ENCODE data around the gene PRR29. TPM values are rescaled to one million over a fixed set of nuclear protein-coding genes. Genes with fewer than 3 reads are reported as not detected.

Gene PRR29
- total and polyA plus RNA-seq, 7 donors: 0.22 to 0.60 TPM; not detected in 5

DNA sequence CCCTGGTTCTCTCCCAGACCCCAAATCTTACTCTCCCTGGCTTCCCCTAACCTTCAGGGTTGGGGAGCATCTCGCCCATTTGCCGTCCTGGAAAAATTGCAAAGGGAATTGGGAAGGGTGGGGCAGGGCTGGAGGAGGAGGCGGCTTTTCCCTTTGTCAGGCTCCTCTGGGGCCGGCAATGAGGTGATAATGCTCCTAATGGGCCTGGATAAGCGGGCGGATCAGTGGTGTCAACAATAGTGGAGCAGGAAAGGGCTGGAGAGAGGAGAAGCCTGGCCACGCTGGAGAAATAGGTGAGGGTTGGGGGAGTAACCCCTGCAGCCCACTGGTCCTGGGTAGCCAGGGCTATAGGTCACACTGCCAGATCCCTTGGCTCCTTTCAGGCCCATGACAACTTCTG lies 37.7 kb upstream of the PRR29 start:
- WGBS, 2 donors: 24 to 78% methylated on average over 7 of the region's 7 CpGs
- TF ChIP-seq POLR2AphosphoS5 (IDR thresholded peaks at IDR 0.05): no peak
- Histone ChIP-seq H3K9me3 (no peaks in the 10 kb centered on the region), H3K27ac (no peak overlapping the region), H3K36me3 (no peaks in the 10 kb centered on the region), H3K27me3 (peaks cover 0 to 7% (median 0%) of the 10 kb centered on the region in 3 donors), H3K4me3 (no peak overlapping the region), H3K4me1 (peaks cover 0 to 10% (median 2%) of the 10 kb centered on the region in 4 donors)
- intact Hi-C loops (cut with DNase I): no loop called here
- no peak for DNase-seq

DNA sequence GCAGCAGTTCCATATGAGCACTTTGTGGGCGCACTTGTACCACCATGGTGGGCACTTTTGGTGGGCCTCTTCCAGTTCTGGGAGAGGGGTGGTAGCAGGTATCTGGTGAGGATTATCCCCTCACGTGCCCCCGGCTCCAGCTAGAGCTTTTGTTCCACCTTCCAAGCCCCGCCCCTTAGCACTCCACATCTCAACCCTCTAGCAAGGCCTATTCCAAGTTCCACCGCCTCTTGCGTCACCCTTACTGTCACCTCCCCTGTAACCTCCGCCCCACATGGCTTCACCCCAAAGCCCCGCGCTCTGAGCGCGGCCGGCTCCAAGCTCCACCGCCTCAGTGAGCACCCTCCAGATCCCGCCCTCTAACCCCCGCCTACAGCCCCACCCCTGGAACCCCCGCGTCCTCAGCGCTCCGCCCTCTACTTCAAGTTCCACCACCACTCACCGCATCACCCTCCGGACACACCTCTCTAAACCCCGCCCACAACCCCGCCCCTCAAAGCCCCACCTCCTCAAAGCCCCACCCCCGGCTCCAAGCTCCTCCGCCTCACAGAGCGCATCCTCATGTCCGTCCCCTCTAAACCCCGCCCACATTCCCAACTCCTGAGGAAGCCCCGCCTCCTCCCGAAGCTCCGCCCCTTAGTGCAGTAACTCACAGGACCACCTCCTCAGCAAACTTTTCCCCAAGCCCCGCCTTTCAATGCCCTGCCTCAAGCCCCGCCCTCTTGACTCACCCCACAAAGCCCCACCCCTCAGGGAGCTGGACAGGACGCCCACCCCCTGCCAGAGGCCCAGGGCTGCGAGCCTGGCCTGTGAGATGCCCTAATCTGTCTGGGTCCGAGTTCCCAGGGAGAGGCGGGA lies 36.6 kb upstream of the PRR29 start:
- 14 to 30% methylated on average over 37 of the region's 37 CpGs for WGBS, 2 donors
- peak overlapping the region in 2 of 4 donors; percentile 16 to 21 for H3K4me3 ChIP-seq
- no peaks in the 10 kb centered on the region for H3K9me3 ChIP-seq
- H3K27ac ChIP-seq: peak overlapping the region in 1 of 4 donors; percentile 42
- intact Hi-C loops (cut with DNase I): no loop called here
- peaks cover 0 to 7% (median 0%) of the 10 kb centered on the region in 3 donors for H3K27me3 ChIP-seq
- peak; percentile 86 for DNase-seq
- peaks cover 0 to 10% (median 2%) of the 10 kb centered on the region in 4 donors for H3K4me1 ChIP-seq
- TF ChIP-seq POLR2A (IDR thresholded peaks at IDR 0.05) (no peak), EP300 (IDR thresholded peaks at IDR 0.05) (no peak), POLR2AphosphoS5 (IDR thresholded peaks at IDR 0.05) (no peak)
- TF ChIP-seq, protein P1, sequence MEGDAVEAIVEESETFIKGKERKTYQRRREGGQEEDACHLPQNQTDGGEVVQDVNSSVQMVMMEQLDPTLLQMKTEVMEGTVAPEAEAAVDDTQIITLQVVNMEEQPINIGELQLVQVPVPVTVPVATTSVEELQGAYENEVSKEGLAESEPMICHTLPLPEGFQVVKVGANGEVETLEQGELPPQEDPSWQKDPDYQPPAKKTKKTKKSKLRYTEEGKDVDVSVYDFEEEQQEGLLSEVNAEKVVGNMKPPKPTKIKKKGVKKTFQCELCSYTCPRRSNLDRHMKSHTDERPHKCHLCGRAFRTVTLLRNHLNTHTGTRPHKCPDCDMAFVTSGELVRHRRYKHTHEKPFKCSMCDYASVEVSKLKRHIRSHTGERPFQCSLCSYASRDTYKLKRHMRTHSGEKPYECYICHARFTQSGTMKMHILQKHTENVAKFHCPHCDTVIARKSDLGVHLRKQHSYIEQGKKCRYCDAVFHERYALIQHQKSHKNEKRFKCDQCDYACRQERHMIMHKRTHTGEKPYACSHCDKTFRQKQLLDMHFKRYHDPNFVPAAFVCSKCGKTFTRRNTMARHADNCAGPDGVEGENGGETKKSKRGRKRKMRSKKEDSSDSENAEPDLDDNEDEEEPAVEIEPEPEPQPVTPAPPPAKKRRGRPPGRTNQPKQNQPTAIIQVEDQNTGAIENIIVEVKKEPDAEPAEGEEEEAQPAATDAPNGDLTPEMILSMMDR (IDR thresholded peaks at IDR 0.05): no peak
- no peaks in the 10 kb centered on the region for H3K36me3 ChIP-seq

DNA sequence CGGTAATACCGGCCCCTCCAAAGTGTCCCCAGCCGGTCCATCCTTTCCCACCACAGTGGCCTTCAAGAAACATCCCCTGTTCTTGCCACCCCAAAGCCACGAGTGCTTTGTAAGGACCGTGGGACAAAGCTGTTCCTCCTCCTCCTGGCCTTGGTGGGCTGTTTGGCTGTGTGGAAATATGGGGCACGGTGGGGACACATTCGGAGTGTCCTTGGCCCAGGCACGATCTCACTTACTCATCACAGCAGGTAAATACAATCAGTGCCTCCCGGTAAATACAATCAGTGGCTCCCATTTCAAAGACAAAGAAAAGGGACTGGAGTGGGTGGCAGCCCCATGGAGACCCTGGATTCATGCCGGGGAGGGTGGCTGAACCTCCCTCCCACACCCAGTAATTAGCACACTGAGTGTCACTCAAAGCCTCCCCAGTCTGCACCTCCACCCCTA lies 35.8 kb upstream of the PRR29 start:
- Histone ChIP-seq H3K4me1 (peaks cover 0 to 10% (median 2%) of the 10 kb centered on the region in 4 donors), H3K36me3 (no peaks in the 10 kb centered on the region), H3K9me3 (no peaks in the 10 kb centered on the region), H3K27me3 (peaks cover 0 to 7% (median 0%) of the 10 kb centered on the region in 3 donors), H3K4me3 (no peak overlapping the region), H3K27ac (peak overlapping the region in 1 of 4 donors; percentile 42)
- intact Hi-C loops (cut with DNase I): no loop called here
- TF ChIP-seq EP300 (IDR thresholded peaks at IDR 0.05): no peak
- TF ChIP-seq, protein P1 (IDR thresholded peaks at IDR 0.05): no peak
- TF ChIP-seq POLR2AphosphoS5 (IDR thresholded peaks at IDR 0.05): no peak
- no peak for DNase-seq
- 52 to 71% methylated on average over 10 of the region's 10 CpGs for WGBS, 2 donors

DNA sequence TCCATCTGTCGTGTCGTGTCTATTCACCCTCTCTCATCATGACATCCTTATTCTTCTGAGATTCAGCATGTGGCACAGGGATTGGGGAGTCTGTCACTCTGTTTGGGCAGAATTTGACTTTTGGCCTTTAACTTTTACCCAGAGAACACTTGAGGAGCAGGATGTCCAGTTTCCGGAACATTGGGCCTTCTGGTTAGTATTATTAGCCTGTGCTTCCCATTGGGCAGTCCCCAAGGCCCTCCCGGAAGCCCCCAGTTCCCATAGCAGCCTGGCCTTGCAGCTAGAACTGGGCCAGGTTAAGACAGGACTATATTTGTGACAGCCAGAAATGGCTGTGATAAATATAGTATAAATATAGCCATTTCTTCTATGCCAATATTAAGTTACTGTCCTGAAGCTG lies 35.0 kb upstream of the PRR29 start:
- intact Hi-C loops (cut with DNase I): no loop called here
- TF ChIP-seq, protein P1 (IDR thresholded peaks at IDR 0.05): no peak
- peak in 1 of 4 donors; percentile 27 for TF ChIP-seq POLR2AphosphoS5 (IDR thresholded peaks at IDR 0.05)
- 89 to 92% methylated on average over 4 of the region's 4 CpGs for WGBS, 2 donors
- Histone ChIP-seq H3K4me3 (no peak overlapping the region), H3K36me3 (no peaks in the 10 kb centered on the region), H3K4me1 (peaks cover 0 to 10% (median 2%) of the 10 kb centered on the region in 4 donors), H3K27ac (peak overlapping the region in 2 of 4 donors; percentile 14 to 53), H3K9me3 (no peaks in the 10 kb centered on the region), H3K27me3 (peaks cover 0 to 7% (median 0%) of the 10 kb centered on the region in 3 donors)
- DNase-seq: no peak

DNA sequence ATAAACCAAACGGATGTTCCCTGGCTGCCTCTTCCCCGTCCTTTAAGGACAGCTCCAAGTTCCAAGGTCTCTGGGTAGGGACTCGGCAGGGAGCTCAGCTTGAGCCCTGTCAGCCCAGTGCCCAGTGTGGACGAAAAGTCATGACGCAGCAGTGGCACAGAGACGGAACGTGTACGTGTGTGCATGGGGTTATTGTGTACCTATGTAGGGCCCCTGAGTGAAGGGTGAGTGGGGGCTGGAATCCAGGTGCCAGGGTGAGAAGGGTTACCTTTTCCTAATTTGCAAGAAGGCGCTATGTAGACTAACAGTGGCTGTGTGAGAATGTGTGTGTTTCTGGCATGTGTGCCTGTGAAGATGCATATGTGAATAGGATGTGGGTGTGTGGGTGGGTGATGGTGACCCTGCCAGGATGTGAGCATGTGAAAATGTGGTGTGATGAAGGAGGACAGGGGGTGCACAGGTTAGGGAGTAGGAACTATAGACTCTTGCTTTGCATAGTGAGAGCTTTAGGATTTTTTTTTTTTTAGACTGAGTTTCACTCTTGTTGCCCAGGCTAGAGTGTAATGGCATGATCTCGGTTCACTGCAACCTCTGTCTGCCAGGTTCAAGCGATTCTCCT lies 31.4 kb upstream of the PRR29 start:
- Histone ChIP-seq H3K9me3 (no peaks in the 10 kb centered on the region), H3K36me3 (no peaks in the 10 kb centered on the region), H3K27me3 (no peaks in the 10 kb centered on the region), H3K4me3 (no peak overlapping the region), H3K27ac (no peak overlapping the region), H3K4me1 (peaks cover 0 to 2% (median under 1%) of the 10 kb centered on the region in 4 donors)
- intact Hi-C loops (cut with DNase I): no loop called here
- DNase-seq: no peak
- TF ChIP-seq, protein P1 (IDR thresholded peaks at IDR 0.05): no peak
- no peak for TF ChIP-seq EP300 (IDR thresholded peaks at IDR 0.05)
- no peak for TF ChIP-seq POLR2A (IDR thresholded peaks at IDR 0.05)
- no peak for TF ChIP-seq POLR2AphosphoS5 (IDR thresholded peaks at IDR 0.05)
- WGBS, 2 donors: 74 to 79% methylated on average over 11 of the region's 11 CpGs

All from sigmoid colon (tissue), 7 donors.